Measurements from ENCODE around the gene FAM240B. TPM values are rescaled to one million over a fixed set of nuclear protein-coding genes. Genes with fewer than 3 reads are reported as not detected.

FAM240B gene
- total and polyA plus RNA-seq, 2 of the 8 experiments (the other 6 are each of a cell fraction or from before 2014, with no cell fraction given) = not detected

DNA sequence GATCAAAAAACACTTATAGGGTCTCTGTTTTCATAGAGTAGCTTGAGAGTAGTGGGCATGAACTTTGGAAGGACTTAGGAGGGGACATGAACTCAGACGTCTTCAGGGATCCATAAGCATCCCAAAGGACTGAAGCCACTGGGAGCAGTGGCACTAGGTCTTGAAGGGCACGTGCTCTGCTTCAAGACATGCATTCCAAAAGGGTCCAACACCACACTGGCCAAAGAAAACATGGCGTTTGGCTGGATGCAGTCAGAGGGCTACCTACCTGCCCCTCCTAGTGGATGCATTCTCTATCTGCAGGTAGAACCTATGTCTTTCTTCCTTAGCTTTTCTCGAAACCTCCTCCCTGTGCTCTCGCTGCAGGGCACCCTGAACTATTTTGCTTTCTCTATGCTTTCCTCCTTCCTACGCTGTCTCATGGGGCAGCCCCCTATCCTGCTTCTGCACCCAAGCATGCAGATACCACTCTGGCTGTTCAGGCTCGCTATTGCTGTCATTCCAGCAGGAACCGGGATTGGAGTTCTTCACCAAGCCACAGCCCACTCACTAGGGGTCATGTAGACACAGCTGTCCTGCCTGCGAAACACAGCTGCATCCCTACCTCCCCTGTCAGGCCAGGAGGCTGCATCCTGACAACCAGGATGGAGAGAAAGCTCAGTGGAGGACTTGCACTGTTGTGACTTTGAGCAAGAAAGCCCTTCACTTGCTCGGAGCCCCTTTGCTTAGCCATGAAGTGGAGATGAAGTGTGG is 11.9 kb downstream of the FAM240B start (continued):
- no peak for TF ChIP-seq RXRA (IDR thresholded peaks at IDR 0.05; ENCODE audit: insufficient read depth, low read depth, low read length)
- no peak for TF ChIP-seq CTBP2 (IDR thresholded peaks at IDR 0.05; ENCODE audit: borderline replicate concordance, insufficient read depth, insufficient read length, low read length)
- TF ChIP-seq YY1 (IDR thresholded peaks at IDR 0.05; ENCODE audit: low read depth, low read length) = peak; percentile 90
- TF ChIP-seq NANOG (IDR thresholded peaks at IDR 0.05; ENCODE audit: insufficient read depth, low read depth, low read length, poor library complexity, severe bottlenecking) = no peak
- no peak for TF ChIP-seq POLR2A (IDR thresholded peaks at IDR 0.05; ENCODE audit: control extremely low read depth in 1 of 2, low read depth in 2 of 2, low read length in 2 of 2)
- TF ChIP-seq BCL11A (IDR thresholded peaks at IDR 0.05; ENCODE audit: low read depth in 2 of 2, low read length in 2 of 2) = no peak
- TF ChIP-seq MAFK (IDR thresholded peaks at IDR 0.05; ENCODE audit: low read depth, low read length) = no peak
- no peak for TF ChIP-seq HDAC2 (IDR thresholded peaks at IDR 0.05; ENCODE audit: borderline replicate concordance in 1 of 2, low read depth in 2 of 2, low read length in 2 of 2)
- 0 out of 2 replicates have a peak, but pooled peaks have one; percentile 34 for TF ChIP-seq TEAD4 (IDR thresholded peaks at IDR 0.05; ENCODE audit: low read depth, low read length)
- TF ChIP-seq, protein P1, sequence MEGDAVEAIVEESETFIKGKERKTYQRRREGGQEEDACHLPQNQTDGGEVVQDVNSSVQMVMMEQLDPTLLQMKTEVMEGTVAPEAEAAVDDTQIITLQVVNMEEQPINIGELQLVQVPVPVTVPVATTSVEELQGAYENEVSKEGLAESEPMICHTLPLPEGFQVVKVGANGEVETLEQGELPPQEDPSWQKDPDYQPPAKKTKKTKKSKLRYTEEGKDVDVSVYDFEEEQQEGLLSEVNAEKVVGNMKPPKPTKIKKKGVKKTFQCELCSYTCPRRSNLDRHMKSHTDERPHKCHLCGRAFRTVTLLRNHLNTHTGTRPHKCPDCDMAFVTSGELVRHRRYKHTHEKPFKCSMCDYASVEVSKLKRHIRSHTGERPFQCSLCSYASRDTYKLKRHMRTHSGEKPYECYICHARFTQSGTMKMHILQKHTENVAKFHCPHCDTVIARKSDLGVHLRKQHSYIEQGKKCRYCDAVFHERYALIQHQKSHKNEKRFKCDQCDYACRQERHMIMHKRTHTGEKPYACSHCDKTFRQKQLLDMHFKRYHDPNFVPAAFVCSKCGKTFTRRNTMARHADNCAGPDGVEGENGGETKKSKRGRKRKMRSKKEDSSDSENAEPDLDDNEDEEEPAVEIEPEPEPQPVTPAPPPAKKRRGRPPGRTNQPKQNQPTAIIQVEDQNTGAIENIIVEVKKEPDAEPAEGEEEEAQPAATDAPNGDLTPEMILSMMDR (IDR thresholded peaks at IDR 0.05; ENCODE audit: control extremely low read depth in 1 of 3, insufficient read depth in 1 of 3, low read depth in 1 of 3, low read length in 3 of 3) = peak; percentile 50 to 90 (median 59)
- TF ChIP-seq, protein P2, sequence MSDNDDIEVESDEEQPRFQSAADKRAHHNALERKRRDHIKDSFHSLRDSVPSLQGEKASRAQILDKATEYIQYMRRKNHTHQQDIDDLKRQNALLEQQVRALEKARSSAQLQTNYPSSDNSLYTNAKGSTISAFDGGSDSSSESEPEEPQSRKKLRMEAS (IDR thresholded peaks at IDR 0.05) = peak; percentile 91
- no peak for TF ChIP-seq EP300 (IDR thresholded peaks at IDR 0.05; ENCODE audit: borderline replicate concordance in 1 of 2, low read depth in 2 of 2, low read length in 2 of 2)
- no peak for TF ChIP-seq CEBPB (IDR thresholded peaks at IDR 0.05; ENCODE audit: low read depth, low read length)
- TF ChIP-seq CHD2 (IDR thresholded peaks at IDR 0.05; ENCODE audit: low read length) = no peak
- TF ChIP-seq SRF (IDR thresholded peaks at IDR 0.05; ENCODE audit: low read depth, low read length) = no peak
- no peak for TF ChIP-seq GTF2F1 (IDR thresholded peaks at IDR 0.05; ENCODE audit: borderline replicate concordance, low read depth, low read length)
- TF ChIP-seq GABPA (IDR thresholded peaks at IDR 0.05; ENCODE audit: borderline replicate concordance, insufficient read depth, low read length) = no peak
- TF ChIP-seq JUN (IDR thresholded peaks at IDR 0.05; ENCODE audit: low read depth, low read length) = no peak
- no peak for TF ChIP-seq PHF8 (conservative IDR thresholded peaks at IDR 0.05; ENCODE audit: low read depth, low read length)
- TF ChIP-seq FOSL1 (IDR thresholded peaks at IDR 0.05; ENCODE audit: insufficient read depth, low read depth, low read length) = no peak
- no peak for TF ChIP-seq TAF1 (IDR thresholded peaks at IDR 0.05; ENCODE audit: low read depth, low read length)

Data from H1 (cell line).